Pulmonary artery endothelial cell (primary cell): ENCODE results near the gene CD86. TPM values are rescaled to one million over a fixed set of nuclear protein-coding genes. Genes with fewer than 3 reads are reported as not detected.

Source experiments
- DNase-seq: peaks from one replicate; pipeline ENCODE4 v3.0.0-alpha.2; 2011; ENCODE audit warnings: low read depth, low spot score
- total RNA-seq: library from RNA; depleted of rRNA; stranded (reverse); fragments of >200 nt; gene quantifications from 2 replicates; pipeline ENCODE4 v1.2.3, GENCODE V29; 2014

CD86 gene
- total RNA-seq, 1 donor from 2014 or later: not detected

DNA sequence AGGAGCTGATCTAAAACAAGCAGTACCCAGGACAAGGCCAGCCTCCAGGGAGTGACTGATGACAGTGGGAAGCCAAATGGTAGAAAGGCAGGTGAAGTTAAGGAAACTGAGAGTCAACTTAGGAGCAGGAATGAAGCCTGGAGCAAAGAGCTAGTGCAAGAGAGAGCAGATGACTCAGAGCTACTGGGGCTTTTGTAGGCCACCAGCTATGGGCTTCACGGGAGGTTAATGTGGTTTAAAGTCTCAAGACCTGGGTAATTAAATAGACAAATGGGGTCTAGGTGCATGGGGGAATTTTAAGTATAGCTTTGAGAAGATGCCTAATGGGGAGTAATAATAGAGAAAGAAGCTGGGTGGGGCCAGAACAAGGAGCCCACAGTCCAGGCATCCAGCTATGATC, 3.1 kb downstream of the CD86 start:
- DNase-seq: no peak

DNA sequence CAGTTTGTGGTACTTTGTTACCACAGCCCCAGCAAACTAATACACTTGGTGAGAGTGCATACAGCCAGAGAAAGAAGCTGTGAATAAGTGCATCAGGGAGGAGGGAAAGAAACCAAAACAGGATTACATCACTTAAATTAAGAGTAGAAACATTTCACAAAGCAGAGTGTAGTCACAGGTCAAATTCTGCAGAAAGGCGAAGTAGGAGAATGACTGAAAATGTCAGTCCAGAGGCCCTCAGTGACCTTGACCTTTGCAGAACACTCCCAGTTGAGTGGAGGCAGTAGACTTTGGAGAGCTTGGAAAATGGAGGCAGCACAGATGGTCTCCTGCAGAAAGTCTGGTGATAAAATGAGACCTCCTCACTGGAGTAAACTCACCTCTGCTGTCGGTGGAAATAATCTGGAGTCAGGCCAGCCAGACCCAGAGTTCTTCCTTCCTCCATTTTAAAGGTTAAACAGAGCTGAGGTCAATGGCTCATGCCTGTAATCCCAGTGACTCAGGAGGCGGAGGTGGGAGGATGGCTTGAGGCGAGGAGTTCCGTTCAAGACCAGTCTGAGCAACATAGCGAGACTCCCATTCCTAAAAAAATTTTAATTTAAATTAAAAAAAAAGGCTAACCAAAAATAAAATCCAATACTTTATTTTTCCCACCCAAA, 5.0 kb downstream of the CD86 start:
- DNase-seq: no peak

DNA sequence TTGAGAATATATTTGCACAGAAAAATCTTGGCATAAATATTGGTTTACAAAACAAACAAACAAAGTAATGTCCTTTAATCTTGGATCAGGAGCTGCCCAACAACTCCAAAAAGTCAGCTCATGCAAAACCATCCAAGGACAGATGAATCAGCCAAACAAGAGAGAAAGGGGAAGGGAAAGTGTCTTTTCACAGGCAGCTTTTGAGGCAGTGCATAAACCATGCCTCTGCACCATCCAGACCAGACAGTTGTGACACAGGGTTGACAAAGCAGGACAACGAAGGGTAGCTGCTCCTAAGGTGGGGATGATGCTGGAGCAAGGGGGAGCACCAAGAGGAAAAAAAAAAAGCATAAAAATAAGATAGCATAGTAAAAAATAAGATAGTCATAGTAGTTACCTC, 8.7 kb downstream of the CD86 start:
- no peak for DNase-seq

DNA sequence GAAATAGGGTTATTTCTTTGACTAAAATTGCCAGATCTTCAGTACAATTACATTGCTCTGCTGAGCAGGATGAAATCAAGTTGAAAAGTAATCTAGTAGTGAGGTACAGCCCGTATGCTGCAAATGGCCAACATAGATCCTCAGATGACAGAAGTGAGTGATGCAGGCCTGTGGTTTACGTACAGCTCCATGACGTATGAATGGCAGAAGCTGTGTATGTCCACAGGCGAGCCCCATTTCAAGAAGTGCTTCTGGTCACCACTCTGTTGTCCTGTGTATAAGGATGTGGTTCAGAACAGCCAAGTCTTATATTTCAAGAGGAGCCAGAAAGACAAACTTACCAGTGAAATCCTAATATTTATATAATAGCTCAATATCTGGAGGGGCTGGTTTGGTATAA, 9.2 kb downstream of the CD86 start:
- DNase-seq: no peak

DNA sequence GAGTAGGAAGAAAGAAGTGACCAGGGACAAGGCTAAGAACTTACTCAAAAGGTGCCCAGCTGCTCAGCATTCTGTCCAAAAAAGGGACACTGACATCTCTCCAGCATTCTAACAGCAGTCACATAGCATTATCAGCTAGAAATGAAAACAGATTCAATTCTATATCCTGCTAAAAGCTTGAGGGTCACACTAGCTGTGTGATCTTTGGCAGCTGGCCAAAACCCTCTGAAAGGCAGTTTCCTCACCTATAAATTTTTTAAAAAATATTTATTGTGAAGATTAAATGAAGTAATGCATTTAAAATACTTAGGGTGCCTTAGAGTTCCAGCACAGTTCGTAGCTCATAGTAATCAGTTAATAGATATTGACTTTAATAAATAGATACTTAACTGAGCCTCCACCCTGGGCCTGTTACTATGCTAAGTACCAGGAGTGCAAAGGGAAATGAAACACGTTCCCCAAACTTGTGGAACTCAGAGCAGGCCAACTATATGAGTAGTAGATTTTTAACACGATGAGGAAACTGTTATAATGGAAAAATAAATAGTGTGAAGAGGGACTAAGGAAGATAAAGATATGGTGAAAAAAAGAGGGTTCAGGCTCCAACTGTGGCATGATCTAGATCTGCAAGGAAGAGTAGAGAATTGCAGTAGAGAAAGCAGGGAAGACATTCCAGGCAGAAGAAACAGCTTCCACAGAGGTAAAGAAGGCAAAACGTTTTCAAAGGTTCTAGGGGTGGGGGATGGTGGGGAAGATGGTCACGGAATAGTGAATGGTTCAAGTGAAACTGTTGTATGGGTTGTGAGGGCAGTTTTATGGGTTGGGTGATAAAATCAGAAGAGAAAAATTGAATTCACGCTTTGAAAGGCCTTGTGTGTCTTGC, 11.4 kb downstream of the CD86 start:
- no peak for DNase-seq

DNA sequence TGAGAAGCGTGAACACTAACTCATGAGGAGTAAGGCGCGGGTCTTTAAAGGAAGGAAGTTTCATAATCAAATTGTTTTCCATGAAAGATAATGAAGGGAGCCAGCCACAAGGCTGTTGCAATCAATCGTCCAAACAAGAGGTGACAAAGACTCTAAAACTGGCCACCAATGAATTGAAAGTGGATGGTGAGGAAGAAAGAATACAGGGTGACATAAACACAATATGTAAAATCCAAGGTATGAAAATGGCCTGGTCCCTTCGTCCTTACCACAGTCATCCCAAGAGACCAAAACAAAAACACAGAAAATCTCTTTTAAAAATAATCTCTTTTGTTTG, 12.0 kb downstream of the CD86 start:
- no peak for DNase-seq

DNA sequence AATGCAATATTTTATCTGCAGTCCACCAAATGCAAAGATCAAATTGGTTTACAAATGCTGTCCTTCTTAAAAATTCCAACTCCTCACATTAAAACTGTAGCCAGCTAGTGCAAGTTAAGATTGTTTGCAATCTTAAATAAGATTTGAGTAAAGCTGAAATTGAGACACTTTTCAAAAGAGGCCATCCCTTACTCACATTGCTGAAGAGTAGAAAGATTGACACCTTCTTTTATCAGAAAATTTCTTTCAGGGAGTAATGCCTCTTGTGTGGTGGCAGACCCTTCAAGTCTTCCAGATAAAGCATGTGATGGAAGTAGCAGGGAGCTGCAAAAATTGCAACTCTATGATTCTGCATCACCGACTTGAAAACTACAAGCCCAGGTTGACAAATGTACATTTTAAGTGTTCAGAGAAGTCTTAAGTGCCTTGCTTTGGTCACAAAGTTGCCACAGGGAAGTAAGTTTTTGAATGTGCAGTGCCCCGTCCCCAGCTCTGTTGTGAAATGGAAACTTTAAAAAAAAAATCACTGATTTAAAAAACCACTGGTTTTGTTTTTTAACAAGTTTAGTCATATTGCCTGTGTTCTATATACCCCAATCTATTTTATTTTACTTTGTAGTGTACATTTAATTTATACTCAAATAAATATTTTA, 12.6 kb downstream of the CD86 start:
- DNase-seq: no peak

DNA sequence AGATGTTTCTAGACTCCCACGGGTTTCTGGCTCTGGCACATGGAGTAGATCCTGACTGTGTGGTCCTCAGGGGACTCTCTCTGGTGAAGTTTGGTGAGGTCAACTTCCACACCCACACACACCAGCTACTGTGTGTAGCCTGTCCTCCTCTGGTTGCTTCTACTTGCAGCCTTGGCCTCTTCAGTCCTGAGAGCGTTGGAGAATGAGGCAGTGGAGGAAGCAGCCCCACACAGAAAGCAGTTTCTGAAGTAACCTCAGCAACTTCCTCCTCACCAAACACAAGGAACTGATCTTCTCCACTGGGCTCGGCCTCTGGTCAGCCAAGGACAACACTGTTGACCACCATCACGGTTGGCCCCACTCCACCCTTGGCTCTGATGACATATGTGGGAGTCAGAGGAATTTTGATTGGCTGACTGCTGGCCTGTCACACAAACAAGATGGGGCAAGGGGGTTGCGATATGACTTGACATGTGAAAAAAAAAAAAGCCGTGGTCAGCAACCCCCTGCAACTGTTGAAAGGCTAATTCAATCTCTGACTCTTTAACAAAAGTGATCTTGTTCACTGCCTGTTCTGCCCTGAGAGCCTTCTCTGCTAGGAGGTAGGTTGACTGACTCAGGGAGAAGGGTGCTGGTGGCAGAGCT, 19.6 kb downstream of the CD86 start:
- no peak for DNase-seq

DNA sequence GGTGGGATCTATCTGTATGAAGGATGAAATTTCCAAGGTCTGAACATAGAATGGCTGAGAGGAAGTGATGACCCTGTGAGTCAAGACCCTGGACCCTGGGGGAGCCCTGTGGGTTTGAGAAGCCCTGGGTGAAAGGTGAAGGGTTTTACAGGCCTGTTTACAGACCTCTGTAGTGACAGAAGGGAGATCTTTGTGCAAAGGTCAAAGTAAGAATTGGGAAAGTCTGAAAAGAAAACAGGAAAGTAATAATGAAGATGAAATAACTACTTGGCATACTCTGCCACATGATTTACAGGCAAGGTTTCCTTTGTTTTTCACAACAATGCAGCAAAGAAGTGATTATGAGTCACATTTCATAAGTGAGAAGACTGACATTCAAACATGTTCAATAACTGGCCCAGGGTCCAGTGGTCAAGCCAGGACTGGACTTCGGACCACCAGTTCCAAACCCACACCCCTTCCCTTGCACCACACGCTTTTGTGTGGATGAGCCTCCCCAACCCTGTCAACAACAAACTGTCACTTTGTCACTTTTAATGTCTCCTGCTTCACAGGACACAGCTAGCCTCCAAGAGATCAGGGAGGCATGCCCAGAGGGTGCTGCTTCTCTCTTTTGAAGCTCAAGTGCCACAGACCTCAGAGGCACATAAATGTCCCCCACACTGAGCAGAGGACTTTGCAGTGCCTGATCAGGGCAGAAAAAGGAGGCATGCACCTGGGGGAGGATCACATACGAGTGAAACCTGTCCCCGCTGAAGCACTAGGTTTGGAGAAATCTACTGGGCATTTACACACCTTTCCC, 21.5 kb downstream of the CD86 start:
- no peak for DNase-seq

DNA sequence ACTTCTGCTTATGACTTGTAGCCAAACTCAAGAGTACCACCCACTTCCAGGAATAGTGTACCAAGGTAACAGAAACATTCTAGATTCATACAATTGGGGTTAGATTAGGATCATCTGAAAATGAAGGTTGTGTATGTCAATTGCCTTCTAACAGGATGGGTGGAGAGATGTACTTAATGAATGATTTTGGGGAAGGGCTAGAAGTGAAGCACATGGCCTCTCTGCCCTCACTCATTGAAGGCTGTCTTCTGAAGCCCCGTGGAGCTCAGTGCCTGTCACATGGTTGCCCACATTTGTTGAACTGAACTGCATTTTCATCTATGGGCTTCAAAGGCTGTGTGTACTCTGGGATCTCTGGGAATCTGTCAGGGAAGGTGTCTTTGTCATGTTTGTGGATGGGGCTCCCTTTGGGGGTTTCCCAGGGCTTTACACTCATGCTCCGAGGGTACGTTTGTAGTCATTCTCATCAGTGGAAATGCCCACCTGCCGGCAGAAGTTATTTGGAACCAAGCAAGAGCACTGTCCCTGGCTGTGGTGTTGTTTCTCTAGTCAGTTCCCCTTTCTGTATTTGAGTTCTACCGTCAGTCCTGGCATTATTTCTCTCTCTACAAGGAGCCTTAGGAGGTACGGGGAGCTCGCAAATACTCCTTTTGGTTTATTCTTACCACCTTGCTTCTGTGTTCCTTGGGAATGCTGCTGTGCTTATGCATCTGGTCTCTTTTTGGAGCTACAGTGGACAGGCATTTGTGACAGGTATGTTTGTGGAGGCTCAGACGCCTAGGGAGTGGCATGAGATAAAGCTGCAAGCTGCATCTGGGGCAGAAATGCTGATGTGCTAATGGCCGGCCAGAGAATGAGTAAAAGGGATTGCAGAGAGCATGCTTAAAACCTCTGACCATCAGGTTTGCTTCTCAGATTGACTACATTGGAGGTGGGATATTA, 22.4 kb downstream of the CD86 start:
- DNase-seq: no peak

DNA sequence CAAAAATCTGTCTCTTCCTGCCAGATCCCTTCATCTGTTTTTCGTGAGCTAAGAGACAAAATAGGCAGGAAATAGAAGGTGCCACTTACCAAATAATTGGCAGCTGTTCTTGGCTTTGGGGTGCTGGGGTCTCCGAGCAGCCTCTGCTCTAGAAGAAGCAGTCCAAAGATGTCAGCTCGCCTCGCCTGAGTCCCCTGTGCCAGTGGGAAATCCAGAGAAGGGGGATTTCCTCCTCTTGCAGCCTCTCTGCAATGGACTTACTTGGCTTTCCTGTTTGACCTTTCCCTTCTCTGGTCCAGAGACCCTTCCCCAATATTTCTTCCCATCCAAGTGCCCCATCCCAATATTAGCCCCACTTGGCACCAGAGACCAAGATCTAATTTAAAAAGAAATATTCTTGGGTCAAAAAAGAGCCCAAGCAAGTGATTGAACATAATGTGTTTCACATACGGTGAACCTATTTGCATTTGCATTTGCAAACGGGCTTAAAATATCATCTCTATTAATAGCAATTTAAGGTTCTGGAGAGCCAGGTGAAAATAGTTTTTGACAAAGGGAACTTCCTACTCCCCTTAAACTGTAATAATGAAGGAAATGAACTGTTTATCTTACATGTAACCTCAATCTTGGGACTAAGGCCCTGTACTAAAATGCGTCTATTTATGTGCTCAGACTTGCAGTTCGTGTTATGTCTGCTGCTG, 23.2 kb downstream of the CD86 start:
- DNase-seq: no peak

DNA sequence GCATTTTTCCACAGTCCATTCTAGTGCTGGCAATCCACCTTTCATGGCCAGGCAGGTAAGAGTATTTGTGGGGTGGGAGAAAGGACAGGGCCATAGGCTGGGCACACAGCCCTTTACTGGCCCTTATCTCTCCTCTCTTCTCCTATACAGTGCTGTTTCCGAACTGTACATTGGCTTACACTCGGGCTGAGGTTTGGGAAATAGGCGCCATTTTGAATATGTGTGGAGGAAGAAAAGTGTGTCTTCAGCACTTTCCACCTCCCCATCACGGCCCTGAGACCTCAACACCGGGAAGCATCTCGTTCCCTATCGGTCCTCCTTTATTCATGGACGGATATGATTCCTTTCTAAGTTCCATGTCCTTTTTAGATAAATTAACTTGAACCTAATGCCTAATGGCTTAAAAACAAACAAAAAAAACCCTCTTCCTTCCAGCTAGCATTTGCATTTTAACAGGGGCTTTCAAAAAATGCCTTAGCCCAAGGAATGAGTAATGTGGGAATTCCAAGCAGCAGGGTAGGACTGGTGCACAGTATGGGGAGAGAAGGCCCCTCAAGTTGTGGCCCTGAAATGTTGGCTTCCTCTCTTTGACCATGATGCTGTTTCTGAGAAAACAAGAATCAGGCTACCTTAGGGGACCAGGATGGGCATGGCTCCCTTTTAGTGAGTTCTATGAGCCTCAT, 24.5 kb downstream of the CD86 start:
- no peak for DNase-seq

DNA sequence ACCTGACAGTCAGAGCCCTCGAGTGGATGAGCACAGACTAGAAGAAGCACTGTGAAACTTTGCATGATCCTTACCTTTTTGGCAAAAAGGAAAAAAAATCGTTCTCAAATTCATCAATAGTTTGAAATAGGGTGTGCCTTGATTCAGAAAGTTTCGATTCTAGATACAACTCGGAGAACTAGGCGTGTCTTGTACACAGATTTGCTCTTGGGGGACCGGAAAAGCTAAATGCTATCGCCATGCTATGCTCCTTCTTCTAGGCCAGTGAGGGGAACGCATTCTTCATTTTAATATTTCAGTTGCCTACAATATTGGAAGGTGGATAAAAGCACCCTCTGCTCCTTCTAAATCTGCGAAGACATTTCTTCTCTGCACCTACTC, 25.0 kb downstream of the CD86 start:
- no peak for DNase-seq

DNA sequence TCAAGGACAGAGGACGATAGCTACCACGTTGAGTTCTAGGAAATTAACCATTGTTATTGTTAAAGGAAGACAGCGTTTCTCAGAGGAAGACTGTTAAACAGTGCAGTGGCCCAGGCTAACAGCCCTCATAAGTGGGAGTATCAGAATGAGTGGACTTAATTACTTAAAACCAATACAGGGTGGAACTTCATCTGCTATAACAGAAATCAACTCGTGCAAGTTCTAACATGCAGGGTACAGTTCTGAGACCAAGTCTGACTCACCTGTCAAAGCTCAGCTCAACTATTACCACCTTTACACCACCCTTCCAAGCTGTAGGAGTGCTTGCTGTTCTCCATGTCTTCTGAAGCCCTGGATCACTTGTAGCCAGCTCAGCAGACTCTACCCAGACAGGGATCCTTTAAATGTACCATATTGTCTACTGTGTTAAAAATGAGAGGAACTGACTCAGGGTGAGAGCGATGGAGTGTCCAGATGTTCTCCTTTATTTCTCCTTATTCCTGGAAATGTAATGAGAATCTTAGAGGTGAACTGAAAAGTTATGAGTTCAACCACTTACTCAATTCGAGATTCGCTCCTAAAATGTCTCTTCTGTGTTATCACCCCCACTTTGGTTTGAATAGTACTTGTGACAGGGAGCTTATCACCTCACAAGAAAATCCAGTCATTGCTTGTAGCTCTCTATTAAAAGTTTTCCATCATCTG, 26.5 kb downstream of the CD86 start:
- DNase-seq: no peak

DNA sequence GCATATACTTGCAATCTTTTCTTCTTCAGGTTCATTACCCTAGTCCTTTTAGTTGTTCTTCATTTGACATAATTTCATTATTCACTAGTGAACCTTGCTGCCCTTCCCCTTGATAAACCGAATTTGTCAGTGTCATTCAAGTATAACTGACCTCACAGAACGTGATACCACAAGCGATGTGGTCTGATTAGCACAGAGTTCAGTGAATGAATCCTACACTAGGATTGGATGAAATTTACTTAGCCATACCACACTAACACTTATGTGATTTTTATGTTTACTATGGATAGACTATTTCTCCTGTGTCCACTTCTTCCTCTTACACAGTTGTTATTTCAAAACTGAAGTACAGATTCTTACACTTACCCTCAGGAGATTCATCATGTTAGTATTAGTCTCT, 27.2 kb downstream of the CD86 start:
- DNase-seq: no peak

DNA sequence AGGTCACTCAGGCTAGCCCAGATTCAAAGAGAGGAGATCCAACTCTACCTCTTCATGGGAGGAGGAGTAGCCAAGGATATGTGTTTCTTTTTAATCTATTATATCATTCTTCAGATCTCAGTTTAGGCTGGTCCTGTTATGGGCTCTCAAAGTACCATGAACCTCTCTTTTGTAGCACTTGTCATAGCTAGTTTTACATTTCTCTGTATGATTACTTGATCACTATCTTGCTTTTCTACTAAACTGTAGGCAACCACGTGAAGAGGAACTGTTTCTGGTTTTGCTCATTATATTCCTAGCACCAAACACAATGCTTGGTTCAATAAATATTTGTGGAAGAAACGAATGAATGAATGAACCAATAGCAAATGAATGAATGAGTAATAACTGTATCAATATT, 29.6 kb downstream of the CD86 start:
- no peak for DNase-seq

DNA sequence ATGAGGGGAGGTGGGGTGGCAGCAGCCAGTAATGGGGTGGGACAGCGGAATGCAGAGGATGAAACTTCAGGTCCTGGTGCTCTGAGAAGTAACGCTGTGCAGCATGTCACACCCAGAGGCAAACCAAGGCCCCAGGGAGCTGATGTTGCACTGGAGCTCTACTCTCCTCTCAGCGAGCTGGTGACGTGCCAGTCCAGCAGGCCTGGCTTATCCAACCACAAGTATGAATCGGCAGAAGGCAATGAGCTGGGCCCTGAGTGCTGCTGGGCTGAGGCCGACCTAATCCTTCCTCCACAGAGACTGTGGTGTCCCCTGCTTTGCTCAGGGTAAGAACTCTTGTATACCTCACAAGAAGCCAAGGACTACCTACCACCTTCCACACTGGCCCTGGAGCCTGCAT, 30.5 kb downstream of the CD86 start:
- DNase-seq: no peak

DNA sequence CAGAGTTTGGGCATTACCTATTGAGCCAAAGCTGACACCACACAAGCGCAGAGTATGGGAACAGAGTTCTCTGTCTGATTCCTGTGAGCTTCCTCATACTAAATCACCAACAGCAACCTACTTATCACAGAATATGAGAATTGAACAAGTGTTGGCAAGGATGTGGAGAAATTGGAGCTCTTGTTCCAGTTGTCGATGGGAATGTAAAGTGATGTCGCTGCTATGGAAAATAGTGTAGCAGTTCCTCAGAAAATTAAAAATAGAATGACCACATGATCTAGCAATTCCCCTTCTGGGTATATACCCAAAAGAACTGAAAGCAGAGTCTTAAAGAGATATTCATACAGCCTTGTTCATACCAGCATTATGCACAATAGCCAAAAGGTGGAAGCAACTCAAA, 33.4 kb downstream of the CD86 start:
- no peak for DNase-seq
